ENCODE measurements around the gene SLC43A3.

DNA sequence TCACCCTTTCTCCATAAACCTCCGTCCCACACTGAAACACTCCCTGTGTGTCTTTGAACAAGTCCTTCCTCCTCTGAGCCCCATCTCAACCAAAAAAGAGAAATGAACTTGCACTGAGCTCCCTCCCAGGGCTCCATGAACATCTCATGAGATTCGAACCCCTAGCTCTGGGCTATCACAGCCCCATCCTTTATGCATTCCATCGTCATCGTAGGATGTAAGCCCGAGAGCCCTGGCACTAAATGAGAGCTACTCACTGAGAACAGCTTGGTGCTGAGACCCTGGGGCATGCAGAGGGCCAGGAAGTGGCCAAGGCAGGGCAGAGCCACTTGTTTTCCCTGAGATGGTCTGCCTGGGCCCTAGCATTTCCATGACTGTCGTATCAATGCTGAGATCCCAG is 12.9 kb upstream of the SLC43A3 start:
- no peak for TF ChIP-seq POLR2AphosphoS5 (IDR thresholded peaks at IDR 0.05)
- TF ChIP-seq, protein P1, sequence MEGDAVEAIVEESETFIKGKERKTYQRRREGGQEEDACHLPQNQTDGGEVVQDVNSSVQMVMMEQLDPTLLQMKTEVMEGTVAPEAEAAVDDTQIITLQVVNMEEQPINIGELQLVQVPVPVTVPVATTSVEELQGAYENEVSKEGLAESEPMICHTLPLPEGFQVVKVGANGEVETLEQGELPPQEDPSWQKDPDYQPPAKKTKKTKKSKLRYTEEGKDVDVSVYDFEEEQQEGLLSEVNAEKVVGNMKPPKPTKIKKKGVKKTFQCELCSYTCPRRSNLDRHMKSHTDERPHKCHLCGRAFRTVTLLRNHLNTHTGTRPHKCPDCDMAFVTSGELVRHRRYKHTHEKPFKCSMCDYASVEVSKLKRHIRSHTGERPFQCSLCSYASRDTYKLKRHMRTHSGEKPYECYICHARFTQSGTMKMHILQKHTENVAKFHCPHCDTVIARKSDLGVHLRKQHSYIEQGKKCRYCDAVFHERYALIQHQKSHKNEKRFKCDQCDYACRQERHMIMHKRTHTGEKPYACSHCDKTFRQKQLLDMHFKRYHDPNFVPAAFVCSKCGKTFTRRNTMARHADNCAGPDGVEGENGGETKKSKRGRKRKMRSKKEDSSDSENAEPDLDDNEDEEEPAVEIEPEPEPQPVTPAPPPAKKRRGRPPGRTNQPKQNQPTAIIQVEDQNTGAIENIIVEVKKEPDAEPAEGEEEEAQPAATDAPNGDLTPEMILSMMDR (IDR thresholded peaks at IDR 0.05) = no peak

Data from stomach (tissue), 4 donors.